OCI-LY7 (cell line): ENCODE results near the gene PLXNA4. TPM values are rescaled to one million over a fixed set of nuclear protein-coding genes. Genes with fewer than 3 reads are reported as not detected.

Experiments
- BruUV-seq: library from RNA; stranded (reverse); fragments of 400-500 nt; replicated peaks from 2 replicates; lab custom pipeline; 2021; lab: Mats Ljungman, UMichigan
- CTCF ChIA-PET: fragments of 300-600 bp; sonication (Branson Sonifier 250); formaldehyde crosslinking; loops from one replicate; lab custom pipeline; 2022; ENCODE audit warnings: antibody characterized with exemption; ENCODE audit not compliant: unreplicated experiment; lab: Charles Lee
- POLR2A ChIA-PET: fragments of 300-600 bp; sonication (Branson Sonifier 250); formaldehyde crosslinking; loops from one replicate; lab custom pipeline; 2022; ENCODE audit warnings: antibody characterized with exemption; lab: Charles Lee
- DNase-seq: peaks from one replicate; pipeline ENCODE4 v3.0.0-alpha.2; 2015; ENCODE audit warnings: low spot score
- H2AFZ ChIP-seq: fragments of 200-600 bp; sonication (generic), shearing (Covaris generic); 2 replicates; pipeline ENCODE4 v1.6.1; 2014; ENCODE audit warnings: mild to moderate bottlenecking, antibody characterized with exemption, low read length, moderate library complexity
- H3K27ac ChIP-seq: fragments of 200-600 bp; sonication (generic); 2 replicates; pipeline ENCODE4 v1.5.1; 2014; ENCODE audit warnings: mixed run types, low read depth, mild to moderate bottlenecking, moderate library complexity, low read length, inconsistent platforms; ENCODE audit not compliant: poor library complexity, severe bottlenecking
- H3K36me3 ChIP-seq: fragments of 200-600 bp; sonication (generic); 2 replicates; pipeline ENCODE4 v1.6.1; 2014; ENCODE audit warnings: mild to moderate bottlenecking, antibody characterized with exemption, low read length, moderate library complexity, mixed read lengths; ENCODE audit not compliant: insufficient read depth
- H3K4me1 ChIP-seq: fragments of 200-600 bp; sonication (generic); 2 replicates; pipeline ENCODE4 v1.5.1; 2014; ENCODE audit warnings: mild to moderate bottlenecking, low read length; ENCODE audit not compliant: insufficient read depth, poor library complexity, severe bottlenecking
- H3K4me2 ChIP-seq: fragments of 200-600 bp; sonication (generic); 2 replicates; pipeline ENCODE4 v1.6.1; 2014; ENCODE audit warnings: mild to moderate bottlenecking, low read length
- H3K4me3 ChIP-seq: fragments of 200-600 bp; sonication (generic); 2 replicates; pipeline ENCODE4 v1.5.1; 2014; ENCODE audit warnings: mild to moderate bottlenecking, low read depth, low read length; ENCODE audit not compliant: poor library complexity, severe bottlenecking
- H3K79me2 ChIP-seq: fragments of 200-600 bp; sonication (generic); 2 replicates; pipeline ENCODE4 v1.6.1; 2016; ENCODE audit warnings: low read depth, mild to moderate bottlenecking, low read length, moderate library complexity, mixed read lengths; ENCODE audit not compliant: insufficient read depth
- H3K9me2 ChIP-seq: fragments of 200-600 bp; sonication (generic); 2 replicates; pipeline ENCODE4 v1.6.1; 2016; ENCODE audit warnings: mild to moderate bottlenecking, low read length, mixed read lengths; ENCODE audit not compliant: insufficient read depth
- H3K9me3 ChIP-seq: fragments of 200-600 bp; sonication (generic); 2 replicates; pipeline ENCODE4 v1.6.1; 2014; ENCODE audit warnings: mild to moderate bottlenecking, mixed run types, low read length, mixed read lengths
- H4K20me1 ChIP-seq: fragments of 200-600 bp; sonication (generic); 2 replicates; pipeline ENCODE4 v1.6.1; 2014; ENCODE audit warnings: mild to moderate bottlenecking, antibody characterized with exemption, low read length, moderate library complexity, mixed read lengths; ENCODE audit not compliant: insufficient read depth
- EZH2phosphoT487 ChIP-seq: fragments of 200-600 bp; sonication (generic); IDR thresholded peaks from 2 replicates; pipeline ENCODE4 v1.6.1; 2018; ENCODE audit warnings: low read depth, borderline replicate concordance, mild to moderate bottlenecking, mixed run types, antibody characterized with exemption, low read length, moderate library complexity, mixed read lengths
- intact Hi-C: fragments of 100-400 bp; cut with micrococcal nuclease; formaldehyde crosslinking; loops from one replicate; pipeline ENCODE4 v1.10.0; 2022; ENCODE audit not compliant: unreplicated experiment
- total RNA-seq, 2 experiments: library from RNA; depleted of rRNA in 1 of 2; stranded (reverse); fragments of >200 nt in 1 of 2; shearing (Covaris generic) in 1 of 2; gene quantifications; 2 replicates each; pipeline ENCODE4 v1.2.3, GENCODE V29; 2014 to 2022
- TF ChIP-seq, protein P1 (sequence below): fragments of 200-600 bp; sonication (generic); conservative IDR thresholded peaks from 2 replicates; pipeline ENCODE4 v1.5.1; 2014; ENCODE audit warnings: mild to moderate bottlenecking, antibody characterized with exemption, low read length, moderate library complexity, mixed read lengths

The PLXNA4 gene
- total RNA-seq, 2 experiments from 2014 or later: not detected

DNA sequence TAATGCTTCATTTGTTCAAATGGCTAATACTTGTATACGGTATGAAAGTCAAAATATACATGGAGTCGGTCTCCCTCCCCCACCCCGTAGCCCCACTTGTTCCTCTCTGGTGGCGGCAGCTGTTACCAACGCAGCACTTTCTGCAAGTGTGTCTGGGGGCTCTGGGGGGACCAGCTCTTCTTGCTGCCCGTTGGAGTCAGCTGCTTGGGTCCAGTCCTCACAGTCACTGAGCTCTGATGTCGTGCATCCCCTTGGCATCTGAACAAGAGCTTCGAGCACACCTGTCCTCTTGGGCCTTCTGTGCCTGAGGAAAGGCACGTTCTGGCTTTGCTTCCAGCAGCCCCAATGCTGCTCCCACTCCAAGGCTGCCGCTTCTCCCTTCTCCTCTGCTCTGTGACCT, 493.1 kb downstream of the PLXNA4 start:
- TF ChIP-seq, protein P1, sequence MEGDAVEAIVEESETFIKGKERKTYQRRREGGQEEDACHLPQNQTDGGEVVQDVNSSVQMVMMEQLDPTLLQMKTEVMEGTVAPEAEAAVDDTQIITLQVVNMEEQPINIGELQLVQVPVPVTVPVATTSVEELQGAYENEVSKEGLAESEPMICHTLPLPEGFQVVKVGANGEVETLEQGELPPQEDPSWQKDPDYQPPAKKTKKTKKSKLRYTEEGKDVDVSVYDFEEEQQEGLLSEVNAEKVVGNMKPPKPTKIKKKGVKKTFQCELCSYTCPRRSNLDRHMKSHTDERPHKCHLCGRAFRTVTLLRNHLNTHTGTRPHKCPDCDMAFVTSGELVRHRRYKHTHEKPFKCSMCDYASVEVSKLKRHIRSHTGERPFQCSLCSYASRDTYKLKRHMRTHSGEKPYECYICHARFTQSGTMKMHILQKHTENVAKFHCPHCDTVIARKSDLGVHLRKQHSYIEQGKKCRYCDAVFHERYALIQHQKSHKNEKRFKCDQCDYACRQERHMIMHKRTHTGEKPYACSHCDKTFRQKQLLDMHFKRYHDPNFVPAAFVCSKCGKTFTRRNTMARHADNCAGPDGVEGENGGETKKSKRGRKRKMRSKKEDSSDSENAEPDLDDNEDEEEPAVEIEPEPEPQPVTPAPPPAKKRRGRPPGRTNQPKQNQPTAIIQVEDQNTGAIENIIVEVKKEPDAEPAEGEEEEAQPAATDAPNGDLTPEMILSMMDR: no peak
- Histone ChIP-seq H2AFZ (no peak overlapping the region), H3K36me3 (no peaks in the 10 kb centered on the region), H3K9me3 (no peaks in the 10 kb centered on the region), H3K27ac (no peak overlapping the region), H3K4me3 (no peak overlapping the region), H3K4me2 (no peak overlapping the region), H3K79me2 (no peaks in the 10 kb centered on the region), H3K4me1 (no peaks in the 10 kb centered on the region), H3K9me2 (no peaks in the 10 kb centered on the region), H4K20me1 (no peaks in the 10 kb centered on the region)
- no peak for DNase-seq
- POLR2A ChIA-PET: no interaction called here
- intact Hi-C loops: no loop called here
- CTCF ChIA-PET: no interaction called here
- BruUV-seq: no TSS peak

DNA sequence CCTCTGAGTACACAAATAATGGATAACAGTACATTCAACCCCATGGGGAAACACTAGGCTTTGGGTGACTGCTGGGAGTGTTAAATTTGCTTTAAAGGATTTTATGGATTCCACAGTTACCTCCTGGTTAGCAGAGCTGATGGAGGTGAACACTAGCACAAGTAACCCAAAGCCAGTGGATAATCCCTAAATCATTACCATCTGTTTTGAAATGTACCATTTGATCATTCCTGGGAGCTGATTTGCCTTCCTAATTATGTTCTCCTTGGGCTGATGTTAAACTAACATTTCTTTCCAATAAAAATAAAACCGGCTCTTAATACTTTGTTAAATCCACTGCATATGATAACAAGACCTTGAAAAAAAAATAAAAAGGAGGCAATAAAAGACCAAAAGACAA, 493.9 kb downstream of the PLXNA4 start:
- intact Hi-C loops: no loop called here
- H4K20me1 ChIP-seq: no peaks in the 10 kb centered on the region

DNA sequence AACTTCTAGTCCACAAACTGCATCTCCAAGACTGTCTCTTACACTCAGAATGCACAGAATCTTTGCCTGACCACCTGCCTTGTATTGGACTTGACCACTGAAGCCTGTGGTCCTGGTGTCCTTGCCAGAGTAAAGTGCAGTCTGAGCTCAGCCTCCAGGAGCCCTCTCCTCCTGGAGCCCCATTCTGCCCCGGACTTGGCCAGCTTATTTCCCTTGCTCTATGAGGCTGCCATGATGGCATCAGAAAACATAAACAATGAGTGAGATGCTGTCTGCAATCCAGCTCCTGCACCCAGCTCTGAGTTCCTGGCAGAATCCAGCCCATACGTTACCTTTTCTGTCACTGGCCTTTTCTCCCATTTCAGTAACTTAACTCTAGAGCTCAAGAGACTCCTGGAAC, 494.6 kb downstream of the PLXNA4 start:
- ChIA-PET POLR2A (no interaction called here), CTCF (no interaction called here)
- no TSS peak for BruUV-seq
- Histone ChIP-seq H3K4me1 (no peaks in the 10 kb centered on the region), H3K27ac (no peak overlapping the region), H3K9me3 (no peaks in the 10 kb centered on the region), H2AFZ (no peak overlapping the region), H3K9me2 (no peaks in the 10 kb centered on the region), H4K20me1 (no peaks in the 10 kb centered on the region), H3K4me3 (no peak overlapping the region), H3K4me2 (no peak overlapping the region), H3K36me3 (no peaks in the 10 kb centered on the region), H3K79me2 (no peaks in the 10 kb centered on the region)
- intact Hi-C loops: no loop called here
- no peak for DNase-seq
- TF ChIP-seq, protein P1: no peak
- TF ChIP-seq EZH2phosphoT487: no peak

More for the DNA sequence above, 493.9 kb downstream of the PLXNA4 start:
- TF ChIP-seq, protein P1: no peak
- no peak for TF ChIP-seq EZH2phosphoT487
- H3K9me2 ChIP-seq: no peaks in the 10 kb centered on the region
- no peaks in the 10 kb centered on the region for H3K79me2 ChIP-seq
- ChIA-PET CTCF (no interaction called here), POLR2A (no interaction called here)
- no peaks in the 10 kb centered on the region for H3K4me1 ChIP-seq
- no peak overlapping the region for H3K4me2 ChIP-seq
- H3K9me3 ChIP-seq: no peaks in the 10 kb centered on the region
- no peak for DNase-seq
- H3K27ac ChIP-seq: no peak overlapping the region
- no peak overlapping the region for H3K4me3 ChIP-seq
- BruUV-seq: no TSS peak
- no peaks in the 10 kb centered on the region for H3K36me3 ChIP-seq
- no peak overlapping the region for H2AFZ ChIP-seq
